ENCODE results near the gene TJP1. TPM values are rescaled to one million over a fixed set of nuclear protein-coding genes. Genes with fewer than 3 reads are reported as not detected.

TJP1 gene
- total RNA-seq, 1 experiment from 2014 or later = 67.0 TPM

DNA sequence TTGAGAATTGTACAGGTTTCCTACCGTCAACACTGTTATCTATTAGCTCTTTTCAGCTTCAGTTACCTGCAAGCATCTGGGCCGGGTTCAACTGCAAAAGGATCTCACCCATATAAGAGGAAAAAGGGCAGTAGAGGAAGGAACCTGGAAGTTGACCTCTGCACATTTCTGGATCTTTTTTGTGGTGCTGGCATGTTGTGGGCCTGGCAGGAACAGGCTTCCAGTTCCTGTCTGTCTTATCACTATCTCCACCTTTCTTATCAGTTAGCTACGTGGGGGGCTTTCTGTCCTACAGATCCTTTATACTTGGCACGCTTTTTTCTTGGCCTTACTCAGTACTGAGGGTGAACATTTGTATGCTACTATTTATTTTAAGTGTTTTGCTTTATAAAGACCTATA is 42.2 kb upstream of the TJP1 start:
- Histone ChIP-seq H3K36me3 (ENCODE audit: low read depth, low read length) (no peaks in the 10 kb centered on the region), H3K27me3 (ENCODE audit: low read length) (no peaks in the 10 kb centered on the region), H3K4me3 (ENCODE audit: low read length) (no peak overlapping the region), H3K4me2 (ENCODE audit: low read length) (no peak overlapping the region), H3K9me2 (replicated peaks; ENCODE audit: low read length) (no peaks in the 10 kb centered on the region), H3K79me2 (ENCODE audit: low read length) (no peaks in the 10 kb centered on the region), H3K4me1 (ENCODE audit: insufficient read depth, low read length) (peaks cover 18% of the 10 kb centered on the region), H4K20me1 (ENCODE audit: low read length) (no peaks in the 10 kb centered on the region), H3K9me3 (ENCODE audit: low read length) (no peaks in the 10 kb centered on the region), H3F3A (ENCODE audit: low read length, unreplicated experiment) (no peaks in the 10 kb centered on the region), H3K9ac (ENCODE audit: low read length) (no peak overlapping the region), H3K27ac (ENCODE audit: low read length) (no peak overlapping the region), H2AFZ (ENCODE audit: low read length) (no peak overlapping the region)
- no peak for DNase-seq
- intact Hi-C loops (cut with micrococcal nuclease) = no loop called here
- POLR2A ChIA-PET (ENCODE audit: unreplicated experiment) = no interaction called here
- TF ChIP-seq, protein P1, sequence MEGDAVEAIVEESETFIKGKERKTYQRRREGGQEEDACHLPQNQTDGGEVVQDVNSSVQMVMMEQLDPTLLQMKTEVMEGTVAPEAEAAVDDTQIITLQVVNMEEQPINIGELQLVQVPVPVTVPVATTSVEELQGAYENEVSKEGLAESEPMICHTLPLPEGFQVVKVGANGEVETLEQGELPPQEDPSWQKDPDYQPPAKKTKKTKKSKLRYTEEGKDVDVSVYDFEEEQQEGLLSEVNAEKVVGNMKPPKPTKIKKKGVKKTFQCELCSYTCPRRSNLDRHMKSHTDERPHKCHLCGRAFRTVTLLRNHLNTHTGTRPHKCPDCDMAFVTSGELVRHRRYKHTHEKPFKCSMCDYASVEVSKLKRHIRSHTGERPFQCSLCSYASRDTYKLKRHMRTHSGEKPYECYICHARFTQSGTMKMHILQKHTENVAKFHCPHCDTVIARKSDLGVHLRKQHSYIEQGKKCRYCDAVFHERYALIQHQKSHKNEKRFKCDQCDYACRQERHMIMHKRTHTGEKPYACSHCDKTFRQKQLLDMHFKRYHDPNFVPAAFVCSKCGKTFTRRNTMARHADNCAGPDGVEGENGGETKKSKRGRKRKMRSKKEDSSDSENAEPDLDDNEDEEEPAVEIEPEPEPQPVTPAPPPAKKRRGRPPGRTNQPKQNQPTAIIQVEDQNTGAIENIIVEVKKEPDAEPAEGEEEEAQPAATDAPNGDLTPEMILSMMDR (conservative IDR thresholded peaks at IDR 0.05; ENCODE audit: low read depth, low read length) = no peak
- TF ChIP-seq EZH2 (IDR thresholded peaks at IDR 0.05; ENCODE audit: low read length, unreplicated experiment) = no peak
- TF ChIP-seq EZH2phosphoT487 (IDR thresholded peaks at IDR 0.05; ENCODE audit: borderline replicate concordance, low read length) = no peak
- BruUV-seq (replicated peaks) = no TSS peak
- ATAC-seq = no peak
- CTCF ChIA-PET = no interaction called here

DNA sequence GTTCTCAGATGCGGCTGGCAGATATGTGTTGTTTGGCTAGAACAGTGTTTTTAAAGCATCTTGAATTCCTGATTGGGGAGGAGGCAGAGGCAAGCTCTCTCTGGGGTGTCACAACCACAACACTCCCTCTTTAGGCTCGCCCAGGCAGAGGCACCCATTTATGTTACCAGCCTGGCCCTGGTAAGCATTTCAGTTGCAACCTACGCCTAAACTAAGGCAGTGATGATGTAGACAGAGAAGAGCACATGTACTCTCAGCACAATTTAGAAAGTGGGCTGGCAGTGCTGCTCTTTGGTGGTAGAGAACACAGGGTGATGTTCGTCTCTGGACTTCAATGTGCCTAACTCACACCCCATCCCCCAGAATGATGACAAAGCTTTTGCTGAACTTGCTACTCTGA is 41.2 kb upstream of the TJP1 start:
- H3K4me1 ChIP-seq (ENCODE audit: insufficient read depth, low read length) = peaks cover 22% of the 10 kb centered on the region
- no peaks in the 10 kb centered on the region for H3K79me2 ChIP-seq (ENCODE audit: low read length)
- ATAC-seq = no peak
- no peaks in the 10 kb centered on the region for H3K27me3 ChIP-seq (ENCODE audit: low read length)
- no peak overlapping the region for H2AFZ ChIP-seq (ENCODE audit: low read length)
- DNase-seq = no peak
- no peak overlapping the region for H3K9ac ChIP-seq (ENCODE audit: low read length)
- no peaks in the 10 kb centered on the region for H4K20me1 ChIP-seq (ENCODE audit: low read length)
- no peaks in the 10 kb centered on the region for H3K9me3 ChIP-seq (ENCODE audit: low read length)
- no peaks in the 10 kb centered on the region for H3F3A ChIP-seq (ENCODE audit: low read length, unreplicated experiment)
- H3K36me3 ChIP-seq (ENCODE audit: low read depth, low read length) = no peaks in the 10 kb centered on the region
- TF ChIP-seq EZH2 (IDR thresholded peaks at IDR 0.05; ENCODE audit: low read length, unreplicated experiment) (no peak), EZH2phosphoT487 (IDR thresholded peaks at IDR 0.05; ENCODE audit: borderline replicate concordance, low read length) (no peak)
- TF ChIP-seq, protein P1 (conservative IDR thresholded peaks at IDR 0.05; ENCODE audit: low read depth, low read length) = no peak
- H3K27ac ChIP-seq (ENCODE audit: low read length) = no peak overlapping the region
- H3K9me2 ChIP-seq (replicated peaks; ENCODE audit: low read length) = no peaks in the 10 kb centered on the region
- no TSS peak for BruUV-seq (replicated peaks)
- ChIA-PET CTCF (no interaction called here), POLR2A (ENCODE audit: unreplicated experiment) (no interaction called here)
- H3K4me3 ChIP-seq (ENCODE audit: low read length) = no peak overlapping the region
- intact Hi-C loops (cut with micrococcal nuclease) = no loop called here
- no peak overlapping the region for H3K4me2 ChIP-seq (ENCODE audit: low read length)

DNA sequence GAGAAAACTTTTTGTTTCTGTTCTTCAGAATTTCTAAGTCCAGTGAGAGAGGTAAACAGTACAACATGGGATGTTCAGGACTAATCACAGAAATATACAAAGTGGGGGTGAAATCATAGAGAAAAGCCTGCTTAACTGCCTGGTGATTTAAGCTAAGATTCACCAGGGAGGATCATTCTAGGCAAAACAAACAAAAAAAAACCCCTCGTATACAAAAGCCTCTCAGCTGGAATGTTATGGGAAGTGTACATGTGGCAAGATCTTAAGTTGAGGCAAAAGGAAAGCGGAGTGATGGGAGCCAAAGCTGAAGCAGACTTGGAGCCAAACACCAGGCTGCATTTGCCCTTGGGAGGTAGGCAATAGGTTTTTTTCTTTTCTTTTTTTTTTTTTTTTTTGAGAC is 40.0 kb upstream of the TJP1 start:
- Histone ChIP-seq H3K4me1 (ENCODE audit: insufficient read depth, low read length) (peaks cover 22% of the 10 kb centered on the region), H3K4me2 (ENCODE audit: low read length) (no peak overlapping the region), H3K9me2 (replicated peaks; ENCODE audit: low read length) (no peaks in the 10 kb centered on the region), H2AFZ (ENCODE audit: low read length) (no peak overlapping the region), H3F3A (ENCODE audit: low read length, unreplicated experiment) (no peaks in the 10 kb centered on the region), H3K79me2 (ENCODE audit: low read length) (no peaks in the 10 kb centered on the region), H3K27ac (ENCODE audit: low read length) (no peak overlapping the region), H3K27me3 (ENCODE audit: low read length) (no peaks in the 10 kb centered on the region), H3K36me3 (ENCODE audit: low read depth, low read length) (no peaks in the 10 kb centered on the region), H3K9ac (ENCODE audit: low read length) (no peak overlapping the region), H3K4me3 (ENCODE audit: low read length) (no peak overlapping the region), H4K20me1 (ENCODE audit: low read length) (no peaks in the 10 kb centered on the region), H3K9me3 (ENCODE audit: low read length) (no peaks in the 10 kb centered on the region)
- intact Hi-C loops (cut with micrococcal nuclease) = no loop called here
- TF ChIP-seq EZH2 (IDR thresholded peaks at IDR 0.05; ENCODE audit: low read length, unreplicated experiment) = no peak
- no peak for TF ChIP-seq EZH2phosphoT487 (IDR thresholded peaks at IDR 0.05; ENCODE audit: borderline replicate concordance, low read length)
- TF ChIP-seq, protein P1 (conservative IDR thresholded peaks at IDR 0.05; ENCODE audit: low read depth, low read length) = no peak
- no TSS peak for BruUV-seq (replicated peaks)
- CTCF ChIA-PET = interaction anchor here (0.6 kb wide), 1 partner anchor 48 kb away, joined by 3 read pairs; no protein-coding TSS in a partner anchor
- POLR2A ChIA-PET (ENCODE audit: unreplicated experiment) = no interaction called here
- ATAC-seq (no peak), DNase-seq (no peak)

All from PC-3 (cell line).